Stomach (tissue), 9 donors: Measurements from ENCODE around the gene HHIPL1. TPM values are rescaled to one million over a fixed set of nuclear protein-coding genes. Genes with fewer than 3 reads are reported as not detected.

Experiments
- DNase-seq, 2 donors: peaks; one replicate each; pipeline versions ENCODE4 v3.0.0 to v3.0.0-alpha.2; 2013 to 2019
- H3K27ac ChIP-seq, 5 donors: fragments of 200-600 bp in 4 of 5; sonication (generic) in 4 of 5; one replicate each; pipeline ENCODE4 v1.5.1; 2013 to 2019; ENCODE audit warnings: mild to moderate bottlenecking in 1 of 5, moderate library complexity in 1 of 5
- H3K27me3 ChIP-seq, 3 donors: fragments of 200-600 bp; sonication (generic); one replicate each; pipeline ENCODE4 v1.5.1; 2017 to 2019; ENCODE audit warnings: mixed run types in 1 of 3
- H3K36me3 ChIP-seq, 4 donors: fragments of 200-600 bp; sonication (generic); 1 replicate in 3 of 4; 2 replicates in 1 of 4; pipeline ENCODE4 v1.5.1; 2016 to 2019
- H3K4me1 ChIP-seq, 4 donors: fragments of 200-600 bp; sonication (generic); one replicate each; pipeline ENCODE4 v1.5.1; 2016 to 2019
- H3K4me3 ChIP-seq, 4 donors: fragments of 200-600 bp; sonication (generic) in 3 of 4; one replicate each; pipeline ENCODE4 v1.5.1; 2016 to 2019; ENCODE audit warnings: mild to moderate bottlenecking in 1 of 4
- H3K9me3 ChIP-seq, 4 donors: fragments of 200-600 bp; sonication (generic); one replicate each; pipeline ENCODE4 v1.5.1; 2016 to 2019
- EP300 ChIP-seq: sonication (generic); formaldehyde crosslinking; IDR thresholded peaks from one replicate; pipeline ENCODE4 v1.6.1; 2017; ENCODE audit warnings: antibody characterized with exemption
- POLR2A ChIP-seq, 4 donors: fragments of 450-650 bp; IDR thresholded peaks; one replicate each; pipeline ENCODE4 v1.6.1; 2016; ENCODE audit warnings: antibody characterized with exemption in 4 of 4, control low read depth in 2 of 4, mild to moderate bottlenecking in 1 of 4, moderate library complexity in 1 of 4
- POLR2AphosphoS5 ChIP-seq, 3 donors: sonication (generic); formaldehyde crosslinking; IDR thresholded peaks; one replicate each; pipeline ENCODE4 v1.6.1; 2016; ENCODE audit warnings: antibody characterized with exemption in 3 of 3
- WGBS, 5 donors: extraction: QIAGEN DNeasy Blood & Tissue Kit in 3 of 5; methylation state at CpG; one replicate each; pipeline versions ENCODE4 v1.1.5 to v1.1.7; 2013 to 2018; 5-methylcytosine and 5-hydroxymethylcytosine counted together
- intact Hi-C: fragments of 100-400 bp; cut with DNase I; formaldehyde crosslinking; loops from one replicate; pipeline ENCODE4 v1.15.1; 2023; ENCODE audit warnings: low total_unique reads
- polyA plus RNA-seq, 3 donors: library from polyadenylated mRNA; stranded (reverse); fragments of 200-250 nt; gene quantifications; one replicate each; pipeline ENCODE4 v1.2.3, GENCODE V29; 2013
- total RNA-seq, 5 donors: library from RNA; depleted of rRNA; stranded (reverse); fragments of >200 nt; gene quantifications; one replicate each; pipeline versions ENCODE4 v1.1.0 to v1.2.3, GENCODE V29; 2014 to 2016
- TF ChIP-seq, protein P1 (sequence below), 7 experiments: fragments of 450-650 bp in 4 of 7; fragments of 200-600 bp in 3 of 7; sonication (generic) in 3 of 7; IDR thresholded peaks; one replicate each; pipeline ENCODE4 v1.5.1; 2016 to 2019; ENCODE audit warnings: antibody characterized with exemption in 7 of 7, control low read depth in 2 of 7, mild to moderate bottlenecking in 1 of 7
- donor health status: healthy with polysubstance abuse.
- donor health status: Bipolar disorder and iron deficiency.
- donor health status: healthy.

HHIPL1 gene
- total and polyA plus RNA-seq, 8 donors, result 0.15 to 2.0 (median 0.68) TPM; not detected in 1

DNA sequence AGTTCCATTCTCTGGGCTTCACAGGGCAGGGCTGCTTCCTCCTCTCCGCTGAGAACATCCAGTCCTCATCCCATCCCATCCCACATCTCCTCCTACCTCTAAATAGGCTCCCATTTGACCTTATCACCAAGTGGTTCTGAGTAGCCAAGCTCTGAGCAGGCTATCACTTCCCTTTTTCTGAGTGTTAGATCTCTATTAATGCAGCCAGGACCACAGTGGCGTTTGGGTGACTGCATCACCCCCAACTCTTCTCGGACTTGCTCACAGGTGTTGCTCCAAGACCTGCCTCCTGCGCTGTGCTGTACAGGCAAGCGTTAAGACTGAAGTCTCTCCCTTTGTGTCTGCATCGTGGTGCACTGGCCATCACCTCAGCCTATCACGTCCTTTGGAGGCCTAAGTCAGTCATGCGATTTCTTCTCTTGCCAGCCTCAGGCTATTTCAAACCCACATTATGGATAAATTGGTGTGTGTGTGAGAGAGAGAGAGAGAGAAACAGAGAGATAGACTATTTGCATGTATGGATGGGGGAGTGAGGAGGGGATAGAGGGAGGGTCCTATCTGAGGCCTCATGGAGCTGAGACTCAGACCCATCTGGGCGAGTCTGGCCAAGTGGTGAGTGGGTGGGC is 12.4 kb upstream of the HHIPL1 start:
- intact Hi-C loops, result loop anchor here (5.0 kb wide), 1 partner anchor 115 kb away; no protein-coding TSS in a partner anchor
- Histone ChIP-seq H3K27me3 (peaks cover 0 to 12% (median 0%) of the 10 kb centered on the region in 3 donors), H3K27ac (no peak overlapping the region), H3K36me3 (no peaks in the 10 kb centered on the region), H3K9me3 (no peaks in the 10 kb centered on the region), H3K4me3 (no peak overlapping the region), H3K4me1 (peaks cover 0 to 8% (median 7%) of the 10 kb centered on the region in 4 donors)
- DNase-seq, result no peak
- 82 to 91% (median 88%) methylated on average over 9 of the region's 9 CpGs for WGBS, 5 donors
- TF ChIP-seq EP300, result no peak
- no peak for TF ChIP-seq POLR2AphosphoS5 (IDR thresholded peaks at IDR 0.05)
- TF ChIP-seq POLR2A (IDR thresholded peaks at IDR 0.05), result no peak
- TF ChIP-seq, protein P1, sequence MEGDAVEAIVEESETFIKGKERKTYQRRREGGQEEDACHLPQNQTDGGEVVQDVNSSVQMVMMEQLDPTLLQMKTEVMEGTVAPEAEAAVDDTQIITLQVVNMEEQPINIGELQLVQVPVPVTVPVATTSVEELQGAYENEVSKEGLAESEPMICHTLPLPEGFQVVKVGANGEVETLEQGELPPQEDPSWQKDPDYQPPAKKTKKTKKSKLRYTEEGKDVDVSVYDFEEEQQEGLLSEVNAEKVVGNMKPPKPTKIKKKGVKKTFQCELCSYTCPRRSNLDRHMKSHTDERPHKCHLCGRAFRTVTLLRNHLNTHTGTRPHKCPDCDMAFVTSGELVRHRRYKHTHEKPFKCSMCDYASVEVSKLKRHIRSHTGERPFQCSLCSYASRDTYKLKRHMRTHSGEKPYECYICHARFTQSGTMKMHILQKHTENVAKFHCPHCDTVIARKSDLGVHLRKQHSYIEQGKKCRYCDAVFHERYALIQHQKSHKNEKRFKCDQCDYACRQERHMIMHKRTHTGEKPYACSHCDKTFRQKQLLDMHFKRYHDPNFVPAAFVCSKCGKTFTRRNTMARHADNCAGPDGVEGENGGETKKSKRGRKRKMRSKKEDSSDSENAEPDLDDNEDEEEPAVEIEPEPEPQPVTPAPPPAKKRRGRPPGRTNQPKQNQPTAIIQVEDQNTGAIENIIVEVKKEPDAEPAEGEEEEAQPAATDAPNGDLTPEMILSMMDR (IDR thresholded peaks at IDR 0.05), result no peak

DNA sequence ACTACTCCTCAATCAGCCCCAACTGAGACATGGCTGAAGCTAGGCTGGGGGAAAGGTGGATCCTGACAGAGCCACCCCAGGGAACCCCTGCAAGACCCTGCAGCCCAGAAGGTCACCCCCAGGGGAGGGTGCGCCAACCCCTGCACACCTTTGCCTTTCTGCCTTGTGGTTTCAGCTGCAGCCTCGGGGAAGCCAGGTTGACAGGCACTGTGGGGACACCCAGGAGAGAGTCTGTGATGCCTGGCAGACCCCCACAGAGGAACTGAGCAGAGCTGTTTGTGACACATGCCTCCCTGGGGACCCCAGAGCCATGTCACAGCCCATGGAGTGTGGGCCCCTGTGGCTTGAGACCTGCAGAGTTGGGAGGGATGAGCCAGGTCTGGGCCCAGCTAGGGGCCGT is 11.8 kb upstream of the HHIPL1 start:
- no peak for DNase-seq
- WGBS, 5 donors, result 89 to 100% (median 91%) methylated on average over 3 of the region's 3 CpGs

DNA sequence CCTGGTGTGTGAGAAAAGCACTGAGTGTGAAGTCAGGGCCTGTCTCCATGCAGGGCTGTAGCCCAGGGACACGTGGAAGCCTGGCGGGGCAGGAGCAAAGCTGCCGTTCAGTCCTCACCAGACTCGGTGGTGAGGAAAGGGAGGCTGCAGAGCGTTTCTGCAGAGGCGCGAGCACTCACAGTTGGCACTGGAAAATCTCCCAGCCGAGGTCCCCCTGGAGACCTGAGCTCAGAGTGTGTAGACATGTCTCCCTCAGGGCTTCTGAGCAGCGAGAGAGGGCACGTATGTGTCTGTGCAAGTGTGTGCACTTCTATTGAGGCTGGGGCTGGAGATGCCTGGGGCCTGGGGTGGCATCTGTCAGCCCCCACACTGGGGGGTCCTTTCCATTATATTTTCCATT is 11.0 kb upstream of the HHIPL1 start:
- intact Hi-C loops, result loop anchor here (5.0 kb wide), 1 partner anchor 117 kb away; no protein-coding TSS in a partner anchor
- Histone ChIP-seq H3K36me3 (no peaks in the 10 kb centered on the region), H3K4me1 (peaks cover 0 to 4% (median 2%) of the 10 kb centered on the region in 4 donors), H3K27ac (no peak overlapping the region), H3K4me3 (no peak overlapping the region), H3K9me3 (no peaks in the 10 kb centered on the region), H3K27me3 (peaks cover 0 to 12% (median 0%) of the 10 kb centered on the region in 3 donors)
- no peak for DNase-seq
- no peak for TF ChIP-seq POLR2AphosphoS5 (IDR thresholded peaks at IDR 0.05)
- TF ChIP-seq POLR2A (IDR thresholded peaks at IDR 0.05), result no peak
- no peak for TF ChIP-seq EP300
- TF ChIP-seq, protein P1 (IDR thresholded peaks at IDR 0.05), result no peak
- 69 to 84% (median 82%) methylated on average over 9 to 10 of the region's 10 CpGs for WGBS, 5 donors

More for the DNA sequence above, 11.8 kb upstream of the HHIPL1 start:
- H3K9me3 ChIP-seq, result no peaks in the 10 kb centered on the region
- TF ChIP-seq POLR2AphosphoS5 (IDR thresholded peaks at IDR 0.05), result no peak
- TF ChIP-seq, protein P1 (IDR thresholded peaks at IDR 0.05), result no peak
- no peak for TF ChIP-seq POLR2A (IDR thresholded peaks at IDR 0.05)
- no peak for TF ChIP-seq EP300
- H3K4me3 ChIP-seq, result no peak overlapping the region
- H3K4me1 ChIP-seq, result peaks cover 0 to 8% (median 7%) of the 10 kb centered on the region in 4 donors
- H3K27me3 ChIP-seq, result peaks cover 0 to 12% (median 0%) of the 10 kb centered on the region in 3 donors
- H3K36me3 ChIP-seq, result no peaks in the 10 kb centered on the region
- intact Hi-C loops, result loop anchor here (5.0 kb wide), 1 partner anchor 116 kb away; no protein-coding TSS in a partner anchor
- no peak overlapping the region for H3K27ac ChIP-seq

DNA sequence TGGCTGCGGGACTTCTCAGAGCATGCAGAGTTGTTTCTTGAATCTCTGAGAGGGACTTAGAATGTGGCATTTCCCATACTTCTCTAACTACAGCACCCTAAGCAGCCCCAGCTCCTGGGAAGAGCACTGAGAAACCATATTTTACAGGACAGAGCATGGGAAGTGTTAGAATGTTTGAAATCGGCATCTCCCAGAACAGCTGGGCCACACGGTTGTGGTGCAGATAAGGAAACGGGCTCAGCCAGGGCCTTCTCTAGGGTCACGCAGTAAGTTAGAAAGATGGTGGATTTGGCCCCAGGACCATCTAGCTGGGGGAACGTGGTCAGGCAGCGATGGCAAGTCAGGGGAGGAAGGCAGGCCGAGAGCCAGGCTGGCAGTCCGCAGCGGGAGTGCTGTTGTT is 10.5 kb upstream of the HHIPL1 start:
- H3K4me3 ChIP-seq, result no peak overlapping the region
- intact Hi-C loops, result loop anchor here (5.0 kb wide), 1 partner anchor 117 kb away; no protein-coding TSS in a partner anchor
- no peaks in the 10 kb centered on the region for H3K36me3 ChIP-seq
- no peaks in the 10 kb centered on the region for H3K4me1 ChIP-seq
- no peak overlapping the region for H3K27ac ChIP-seq
- TF ChIP-seq POLR2AphosphoS5 (IDR thresholded peaks at IDR 0.05) (no peak), POLR2A (IDR thresholded peaks at IDR 0.05) (no peak), EP300 (no peak)
- TF ChIP-seq, protein P1 (IDR thresholded peaks at IDR 0.05), result no peak
- no peaks in the 10 kb centered on the region for H3K9me3 ChIP-seq
- 68 to 76% (median 70%) methylated on average over 10 of the region's 10 CpGs for WGBS, 5 donors
- peaks cover 0 to 12% (median 0%) of the 10 kb centered on the region in 3 donors for H3K27me3 ChIP-seq
- no peak for DNase-seq
